Right lobe of liver (tissue), 6 donors: ENCODE results near the gene DIP2C. TPM values are rescaled to one million over a fixed set of nuclear protein-coding genes. Genes with fewer than 3 reads are reported as not detected.

ENCODE experiments used
- ATAC-seq, 4 donors: fragments of 200-7000 bp; cut with Tn5 transposase; one replicate each; pipeline ENCODE4 v1.9.1; 2020; ENCODE audit warnings: mild to moderate bottlenecking in 4 of 4, moderate library complexity in 4 of 4
- DNase-seq, 3 donors: peaks; one replicate each; pipeline ENCODE4 v3.0.0-alpha.2; 2020
- H3K27ac ChIP-seq, 3 donors: fragments of 200-600 bp; one replicate each; pipeline ENCODE4 v1.8.0; 2022
- H3K27me3 ChIP-seq, 2 donors: fragments of 200-600 bp; one replicate each; pipeline ENCODE4 v1.8.0; 2022
- H3K36me3 ChIP-seq, 4 donors: fragments of 200-600 bp; sonication (generic) in 1 of 4; one replicate each; pipeline versions ENCODE4 v1.5.1 to v1.8.0; 2017 to 2022; ENCODE audit warnings: control low read depth in 1 of 4
- H3K4me1 ChIP-seq, 4 donors: fragments of 200-600 bp; sonication (generic) in 1 of 4; one replicate each; pipeline versions ENCODE4 v1.5.1 to v1.8.0; 2017 to 2022; ENCODE audit warnings: control low read depth in 1 of 4
- H3K4me3 ChIP-seq, 3 donors: fragments of 200-600 bp; one replicate each; pipeline ENCODE4 v1.8.0; 2022
- H3K9me3 ChIP-seq, 4 donors: fragments of 200-600 bp; sonication (generic) in 1 of 4; one replicate each; pipeline versions ENCODE4 v1.5.1 to v1.8.0; 2017 to 2022; ENCODE audit warnings: control low read depth in 1 of 4
- CTCF ChIP-seq, 4 donors: fragments of 200-600 bp in 3 of 4; fragments of 450-650 bp in 1 of 4; IDR thresholded peaks; one replicate each; pipeline versions ENCODE4 v1.5.1 to v1.8.0; 2016 to 2022; ENCODE audit warnings: antibody characterized with exemption in 4 of 4, mild to moderate bottlenecking in 2 of 4
- POLR2A ChIP-seq: fragments of 450-650 bp; IDR thresholded peaks from one replicate; pipeline ENCODE4 v1.6.1; 2017; ENCODE audit warnings: antibody characterized with exemption, mild to moderate bottlenecking
- WGBS: methylation state at CpG from one replicate; pipeline ENCODE4 v1.1.6; 2018; ENCODE audit warnings: low coverage, low lambda C conversion rate; ENCODE audit not compliant: insufficient coverage; ENCODE audit errors: missing lambda C conversion rate; 5-methylcytosine and 5-hydroxymethylcytosine counted together
- intact Hi-C, 2 donors: fragments of 100-400 bp; cut with DNase I; formaldehyde crosslinking; loops; one replicate each; pipeline versions ENCODE4 v1.11.2 to v1.14.1; 2022
- total RNA-seq, 6 experiments: library from RNA; depleted of rRNA in 2 of 6; stranded (reverse); fragments of >200 nt in 2 of 6; fragmentation: NEBNext Ultra II Directional in 3 of 6; extraction: Animal tissue kit (Norgen Biotek cat#: 25700) in 3 of 6; gene quantifications; one replicate each; pipeline versions ENCODE4 v1.1.0 to v1.2.4, GENCODE V29; 2016 to 2023
- donor health status: DM: no; HTN: yes; CAD: no.
- donor health status: DM: no; HTN: no; CAD: no.
- donor health status: DM: no; HTN: no; CAD: no.
- donor health status: DM: no; HTN: yes; CAD: no.
- donor health status: DM: no; HTN: yes; CAD: no.

The DIP2C gene
- total RNA-seq, 6 experiments from 2014 or later: 8.0 to 13.5 (median 11.7) TPM

GRCh38 chr10:662686-663465 is 26.6 kb downstream of the DIP2C start:
- DNase-seq (peak in 1 of 3 donors; percentile 26), ATAC-seq (no peak)
- TF ChIP-seq POLR2A (no peak), CTCF (IDR thresholded peaks at IDR 0.05) (no peak)
- Histone ChIP-seq H3K4me1 (peaks cover 0 to 21% (median 0%) of the 10 kb centered on the region in 4 donors), H3K27me3 (no peaks in the 10 kb centered on the region), H3K27ac (no peak overlapping the region), H3K4me3 (no peak overlapping the region), H3K36me3 (no peaks in the 10 kb centered on the region), H3K9me3 (no peaks in the 10 kb centered on the region)
- 78% methylated on average over 11 of the region's 11 CpGs for WGBS
- intact Hi-C loops: no loop called here

DNA sequence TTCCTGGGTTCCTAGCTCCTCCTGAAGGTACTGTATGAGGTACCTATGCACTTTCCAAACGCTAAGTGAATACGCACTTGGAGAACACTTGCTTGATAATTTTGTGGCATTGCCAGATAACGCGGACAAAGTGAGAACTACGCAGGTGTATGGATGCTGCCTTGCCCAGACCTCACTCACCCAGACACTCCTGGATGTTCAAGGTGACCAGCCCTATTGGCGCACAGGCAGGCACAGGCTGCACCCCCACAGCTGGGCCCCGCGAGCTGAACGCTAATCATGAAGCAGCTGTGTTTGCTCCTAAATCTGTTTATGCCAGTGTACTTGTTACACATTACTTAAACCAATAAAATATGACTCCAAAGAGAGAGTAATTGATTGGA is 27.3 kb downstream of the DIP2C start:
- Histone ChIP-seq H3K36me3 (no peaks in the 10 kb centered on the region), H3K4me1 (peaks cover 0 to 21% (median 0%) of the 10 kb centered on the region in 4 donors), H3K27me3 (no peaks in the 10 kb centered on the region), H3K4me3 (no peak overlapping the region), H3K27ac (no peak overlapping the region), H3K9me3 (no peaks in the 10 kb centered on the region)
- WGBS: 83% methylated on average over 2 of the region's 9 CpGs
- TF ChIP-seq CTCF (IDR thresholded peaks at IDR 0.05) (no peak), POLR2A (no peak)
- no peak for ATAC-seq
- intact Hi-C loops: no loop called here
- DNase-seq: peak in 1 of 3 donors; percentile 23

GRCh38 chr10:661597-662222 is 27.8 kb downstream of the DIP2C start:
- 85% methylated on average over 16 of the region's 16 CpGs for WGBS
- intact Hi-C loops: no loop called here

GRCh38 chr10:660970-661596 is 28.4 kb downstream of the DIP2C start:
- DNase-seq (peak in 1 of 3 donors; percentile 45), ATAC-seq (peak in 3 of 4 donors; percentile 33 to 46 (median 45))
- Histone ChIP-seq H3K27ac (no peak overlapping the region), H3K4me1 (peaks cover 0 to 21% (median 0%) of the 10 kb centered on the region in 4 donors), H3K27me3 (no peaks in the 10 kb centered on the region), H3K9me3 (no peaks in the 10 kb centered on the region), H3K36me3 (no peaks in the 10 kb centered on the region), H3K4me3 (no peak overlapping the region)
- TF ChIP-seq POLR2A: no peak
- no peak for TF ChIP-seq CTCF (IDR thresholded peaks at IDR 0.05)
- intact Hi-C loops: no loop called here
- 74% methylated on average over 10 of the region's 14 CpGs for WGBS

More at GRCh38 chr10:661597-662222, 27.8 kb downstream of the DIP2C start:
- no peaks in the 10 kb centered on the region for H3K9me3 ChIP-seq
- no peak overlapping the region for H3K4me3 ChIP-seq
- no peak for ATAC-seq
- H3K27me3 ChIP-seq: no peaks in the 10 kb centered on the region
- H3K36me3 ChIP-seq: no peaks in the 10 kb centered on the region
- H3K27ac ChIP-seq: no peak overlapping the region
- H3K4me1 ChIP-seq: peaks cover 0 to 21% (median 0%) of the 10 kb centered on the region in 4 donors
- peak in 1 of 3 donors; percentile 35 for DNase-seq
- TF ChIP-seq CTCF (IDR thresholded peaks at IDR 0.05): no peak
- no peak for TF ChIP-seq POLR2A
